Fibroblast of the aortic adventitia (primary cell): ENCODE results near the gene NPR3. TPM values are rescaled to one million over a fixed set of nuclear protein-coding genes. Genes with fewer than 3 reads are reported as not detected.

Experiments
- DNase-seq: peaks from one replicate; pipeline ENCODE4 v3.0.0-alpha.2; 2010; ENCODE audit warnings: low read depth
- H3K4me3 ChIP-seq: 2 replicates; pipeline ENCODE4 v1.5.1; 2011; ENCODE audit warnings: low read depth, mild to moderate bottlenecking, control low read depth, low read length, moderate library complexity
- total RNA-seq: library from RNA; depleted of rRNA; stranded (reverse); fragments of >200 nt; gene quantifications from 2 replicates; pipeline ENCODE4 v1.2.3, GENCODE V29; 2012; ENCODE audit warnings: low replicate concordance
- TF ChIP-seq, protein P1 (sequence below): IDR thresholded peaks from 2 replicates; pipeline ENCODE4 v1.5.1; 2011; ENCODE audit warnings: mild to moderate bottlenecking, low read length, control low read depth, inconsistent platforms; ENCODE audit not compliant: insufficient read depth

The NPR3 gene
- total RNA-seq, 1 donor, result 23.7 TPM

DNA sequence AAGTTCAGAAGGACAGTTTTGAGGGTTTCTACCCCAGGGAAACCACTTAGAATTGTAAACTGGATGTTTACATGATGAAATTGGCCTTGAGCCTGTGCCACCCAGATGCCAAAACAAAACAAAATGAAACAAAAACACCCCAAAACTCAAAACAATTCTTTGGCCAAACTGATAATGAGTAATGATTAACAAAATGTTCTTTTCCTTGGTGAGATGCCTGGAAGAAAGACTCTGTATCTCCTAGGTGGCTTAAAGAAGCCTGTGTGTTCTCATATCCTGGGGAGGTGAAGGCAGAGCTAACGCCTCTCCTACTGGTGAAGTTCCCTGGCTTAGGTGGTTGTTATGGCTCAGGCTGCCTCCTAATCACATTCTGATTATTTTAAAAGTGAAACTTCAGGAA, 120.5 kb downstream of the NPR3 start:
- DNase-seq, result no peak
- no peak overlapping the region for H3K4me3 ChIP-seq
- TF ChIP-seq, protein P1, sequence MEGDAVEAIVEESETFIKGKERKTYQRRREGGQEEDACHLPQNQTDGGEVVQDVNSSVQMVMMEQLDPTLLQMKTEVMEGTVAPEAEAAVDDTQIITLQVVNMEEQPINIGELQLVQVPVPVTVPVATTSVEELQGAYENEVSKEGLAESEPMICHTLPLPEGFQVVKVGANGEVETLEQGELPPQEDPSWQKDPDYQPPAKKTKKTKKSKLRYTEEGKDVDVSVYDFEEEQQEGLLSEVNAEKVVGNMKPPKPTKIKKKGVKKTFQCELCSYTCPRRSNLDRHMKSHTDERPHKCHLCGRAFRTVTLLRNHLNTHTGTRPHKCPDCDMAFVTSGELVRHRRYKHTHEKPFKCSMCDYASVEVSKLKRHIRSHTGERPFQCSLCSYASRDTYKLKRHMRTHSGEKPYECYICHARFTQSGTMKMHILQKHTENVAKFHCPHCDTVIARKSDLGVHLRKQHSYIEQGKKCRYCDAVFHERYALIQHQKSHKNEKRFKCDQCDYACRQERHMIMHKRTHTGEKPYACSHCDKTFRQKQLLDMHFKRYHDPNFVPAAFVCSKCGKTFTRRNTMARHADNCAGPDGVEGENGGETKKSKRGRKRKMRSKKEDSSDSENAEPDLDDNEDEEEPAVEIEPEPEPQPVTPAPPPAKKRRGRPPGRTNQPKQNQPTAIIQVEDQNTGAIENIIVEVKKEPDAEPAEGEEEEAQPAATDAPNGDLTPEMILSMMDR, result no peak

DNA sequence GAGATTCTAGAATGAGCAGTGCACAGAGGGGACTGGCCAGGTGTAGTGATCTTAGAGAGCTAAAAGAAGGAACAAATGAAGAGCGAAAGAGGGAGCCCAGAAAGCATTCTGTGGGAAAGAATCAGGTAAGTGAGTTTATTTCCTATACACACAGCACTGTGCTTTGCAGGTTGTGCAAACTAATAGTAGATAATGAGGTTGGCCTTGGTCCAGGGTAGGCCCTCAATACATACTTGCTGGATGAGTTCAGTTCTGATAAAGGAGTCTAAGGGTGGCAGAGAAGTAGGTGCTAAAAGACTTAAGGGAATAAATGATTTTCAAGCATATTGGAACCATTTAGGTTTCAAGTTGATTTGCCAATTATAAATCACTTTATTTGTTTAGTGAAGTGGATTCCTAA, 122.0 kb downstream of the NPR3 start:
- DNase-seq, result no peak
- TF ChIP-seq, protein P1, result no peak
- no peak overlapping the region for H3K4me3 ChIP-seq

DNA sequence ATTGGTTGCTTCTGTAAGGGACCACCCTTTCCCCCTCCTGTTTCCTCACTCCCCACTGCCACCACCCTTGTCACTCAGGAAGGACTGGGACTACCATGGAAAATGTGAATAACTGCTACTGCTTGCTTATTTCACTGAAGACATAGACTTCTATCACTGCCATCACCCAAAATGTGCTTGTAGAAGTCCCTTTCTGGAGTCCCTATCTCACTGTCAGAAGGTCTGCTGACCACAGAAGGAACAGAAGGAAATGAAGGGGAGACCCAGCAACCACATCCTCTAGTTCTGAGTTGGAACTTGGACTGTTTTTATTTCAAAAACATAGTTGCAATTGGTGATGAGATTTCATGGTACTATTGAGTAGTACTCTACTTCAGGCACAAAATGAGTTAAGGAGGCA, 122.5 kb downstream of the NPR3 start:
- H3K4me3 ChIP-seq, result no peak overlapping the region
- DNase-seq, result no peak
- TF ChIP-seq, protein P1, result no peak

DNA sequence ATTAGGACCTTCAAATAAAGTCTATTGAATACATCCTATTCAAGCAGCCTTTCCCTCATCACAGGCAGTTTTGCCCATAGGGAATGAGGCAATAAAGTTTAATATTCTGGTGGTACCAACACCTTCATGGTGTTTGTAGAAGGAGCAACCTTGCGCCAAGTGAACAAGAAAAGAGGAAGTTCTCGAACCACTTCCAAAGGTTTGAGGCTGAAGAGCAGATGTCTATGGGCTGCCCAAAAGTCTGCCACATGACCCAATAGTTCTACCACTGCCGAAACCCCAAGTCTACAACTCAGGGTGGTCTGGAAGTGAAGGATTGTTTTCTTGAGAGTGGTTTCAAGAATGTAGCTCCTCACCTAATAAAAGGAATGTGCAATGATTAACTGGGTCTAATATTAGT, 123.1 kb downstream of the NPR3 start:
- DNase-seq, result no peak
- TF ChIP-seq, protein P1, result no peak
- no peak overlapping the region for H3K4me3 ChIP-seq

DNA sequence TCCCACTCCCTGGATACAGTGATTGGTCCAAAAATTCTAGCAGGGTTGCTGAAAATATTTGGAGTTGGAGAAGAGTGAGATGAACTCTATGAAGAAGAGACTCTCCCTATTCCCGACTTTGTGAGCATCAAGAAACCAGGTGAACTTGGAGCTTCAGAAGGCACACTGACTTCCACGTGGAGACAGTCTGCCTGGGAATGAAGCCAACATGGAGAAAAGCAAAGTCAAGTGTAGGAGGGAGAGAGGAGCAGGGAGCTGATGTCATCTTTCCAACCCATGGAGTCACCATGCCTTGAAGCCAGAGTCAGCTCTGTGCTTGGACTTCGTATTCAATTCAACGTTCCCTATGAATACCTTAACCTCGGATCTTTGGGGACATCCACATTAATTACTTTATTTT, 125.1 kb downstream of the NPR3 start:
- no peak overlapping the region for H3K4me3 ChIP-seq
- TF ChIP-seq, protein P1, result no peak
- DNase-seq, result no peak

DNA sequence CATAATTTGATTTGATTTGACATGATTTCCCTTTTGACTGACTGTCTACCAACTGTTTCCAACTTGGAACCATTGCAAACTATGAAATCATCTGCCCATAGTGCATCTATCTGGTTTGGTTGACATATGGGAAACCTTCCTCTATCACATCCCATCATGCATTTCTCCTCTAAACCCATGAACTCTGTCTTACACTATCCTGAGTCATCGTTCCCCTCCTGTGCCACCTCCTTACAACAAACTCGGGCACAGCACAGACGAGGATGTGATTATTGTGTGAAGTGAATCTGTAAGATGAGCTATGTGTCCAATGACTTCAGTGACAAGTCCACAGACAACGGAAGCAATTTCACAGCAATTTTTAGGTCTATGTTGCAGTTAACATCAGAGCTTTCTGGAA, 126.1 kb downstream of the NPR3 start:
- no peak overlapping the region for H3K4me3 ChIP-seq
- TF ChIP-seq, protein P1, result no peak
- DNase-seq, result no peak

DNA sequence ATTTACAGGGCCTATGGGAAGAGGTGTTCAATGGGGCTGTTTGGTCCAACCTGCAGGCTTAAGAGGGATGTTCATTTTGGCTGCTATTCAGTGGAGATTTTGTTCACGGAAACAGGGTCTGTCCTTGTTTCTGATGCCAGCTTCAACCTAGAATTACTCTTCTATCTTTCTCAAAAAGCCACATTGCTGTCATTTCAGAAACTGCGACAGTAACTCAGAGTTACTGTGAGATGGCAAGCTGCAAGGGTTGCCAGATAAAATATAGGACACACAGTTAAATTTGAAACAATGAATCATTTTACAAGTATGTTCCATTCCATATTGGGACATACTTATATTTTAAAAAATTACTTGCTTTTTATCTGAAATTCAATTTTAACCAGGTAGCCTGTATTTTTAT, 128.0 kb downstream of the NPR3 start:
- no peak overlapping the region for H3K4me3 ChIP-seq
- TF ChIP-seq, protein P1, result no peak
- no peak for DNase-seq
